Activated naive CD4-positive, alpha-beta T cell (primary cell): Measurements from ENCODE around the gene METTL17.

Experiments used
- DNase-seq, 4 experiments: peaks; one replicate each; lab custom pipeline; 2025; lab: John Stamatoyannopoulos, UW

The METTL17 gene

DNA sequence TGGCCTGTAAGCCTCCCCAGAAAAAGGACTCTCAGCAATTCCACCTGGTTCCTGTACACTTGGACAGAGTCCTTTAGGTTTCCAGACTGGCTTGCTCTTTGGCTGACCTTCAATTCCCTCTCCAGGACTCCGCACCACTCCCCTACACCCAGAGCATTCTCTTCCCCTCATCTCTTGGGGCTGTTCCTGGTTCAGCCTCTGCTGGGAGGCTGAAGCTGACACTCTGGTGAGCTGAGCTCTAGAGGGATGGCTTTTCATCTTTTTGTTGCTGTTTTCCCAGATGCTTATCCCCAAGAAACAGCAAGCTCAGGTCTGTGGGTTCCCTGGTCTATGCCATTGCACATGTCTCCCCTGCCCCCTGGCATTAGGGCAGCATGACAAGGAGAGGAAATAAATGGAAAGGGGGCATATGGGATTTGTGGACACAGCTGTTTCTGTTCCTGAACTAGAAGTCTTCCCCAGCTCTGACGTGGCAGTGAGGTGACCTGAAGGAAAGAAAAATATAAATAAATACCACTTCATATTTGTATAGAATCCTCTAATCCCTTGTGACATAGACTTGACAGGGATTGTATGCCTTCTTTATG lies 53.7 kb downstream of the METTL17 start:
- no peak for DNase-seq

DNA sequence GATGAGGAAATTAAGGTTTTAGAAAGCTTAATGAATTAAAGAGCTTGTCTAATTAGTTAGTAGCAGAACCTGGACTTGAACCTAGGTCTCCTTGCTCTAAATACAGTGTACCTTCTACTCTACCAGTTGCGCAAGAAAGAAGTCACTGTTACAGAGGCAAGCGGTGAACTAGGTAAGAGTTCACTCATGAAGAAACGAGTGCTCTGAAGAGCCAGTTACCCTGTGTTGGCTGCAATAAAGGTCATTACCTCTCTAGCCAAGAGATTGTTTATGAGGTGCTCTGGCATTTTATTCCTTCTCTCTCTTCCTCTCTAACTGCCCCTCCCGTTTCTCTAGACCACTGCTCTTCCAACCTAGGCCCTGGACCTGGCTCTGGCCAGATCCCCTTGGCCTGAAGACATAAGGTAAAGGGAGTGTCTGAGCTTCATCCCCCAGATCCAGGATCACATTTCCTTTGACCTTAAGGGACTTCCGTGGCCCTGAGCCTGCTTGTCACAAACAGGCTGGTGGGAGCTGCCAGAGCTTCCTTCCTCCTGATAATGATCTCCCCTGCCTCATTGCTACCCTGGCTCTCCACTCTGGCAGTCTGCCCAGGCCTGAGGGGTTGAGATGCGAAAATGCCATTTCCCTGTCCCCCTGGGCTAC lies 54.3 kb downstream of the METTL17 start:
- DNase-seq: no peak
